Activated CD8-positive, alpha-beta memory T cell treated with anti-CD3 and anti-CD28 coated beads, Interleukin-2, amount 50 U/mL, for 1 hour (primary cell): ENCODE results near the gene PAX8.
"Not testable (repeated sequence)": the region's sequence is repeated elsewhere in the genome, so short reads cannot be mapped to it uniquely, and the experiment has no call there.

ENCODE experiments used
- DNase-seq: peaks from one replicate; pipeline ENCODE4 v3.0.0-alpha.2; 2020; ENCODE audit errors: extremely low read depth

Gene PAX8

DNA sequence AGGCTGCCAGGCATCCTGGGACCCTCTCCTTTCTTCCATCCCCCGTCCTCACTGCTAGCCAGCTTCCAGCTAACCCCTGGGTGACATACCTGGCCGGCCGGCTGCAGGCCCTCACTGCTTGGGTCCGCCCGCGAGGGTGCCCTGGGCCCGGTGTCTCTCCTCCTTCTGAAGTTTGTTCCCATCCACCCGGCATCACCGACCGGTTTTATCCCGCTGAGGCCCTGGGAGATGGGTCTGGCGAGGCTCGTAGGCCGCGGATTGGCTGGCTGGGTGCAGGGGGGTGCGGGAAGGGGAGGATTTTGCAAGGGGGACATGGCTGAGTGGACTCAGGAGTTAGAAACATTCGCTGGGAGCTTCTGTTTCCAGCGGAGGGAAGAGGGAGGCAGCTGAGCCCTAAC lies at the start of gene PAX8:
PAX8 (minus strand) TSS at position 180 of the 398 bp plus-strand sequence. CDS start 527 bp downstream, outside the sequence.
- no peak for DNase-seq

DNA sequence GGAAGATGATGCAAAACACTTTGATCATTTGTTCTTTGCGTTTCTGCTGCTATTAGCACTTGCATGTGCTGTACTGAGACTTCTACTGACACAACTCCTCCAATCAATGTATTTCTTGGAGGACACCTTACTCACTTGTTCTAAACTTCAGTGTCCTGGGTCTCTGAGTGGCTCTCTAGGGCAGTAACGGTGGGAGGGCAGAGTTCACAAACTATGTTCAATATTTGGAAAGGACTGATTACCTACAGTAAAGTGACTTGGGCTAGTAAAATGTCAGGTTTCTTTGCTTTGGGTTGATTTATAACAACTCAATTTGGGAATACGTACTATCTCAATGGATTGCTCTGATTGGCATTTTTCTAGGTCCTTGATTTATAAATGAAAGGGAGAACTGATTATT lies 49.3 kb upstream of the PAX8 start:
- no peak for DNase-seq

DNA sequence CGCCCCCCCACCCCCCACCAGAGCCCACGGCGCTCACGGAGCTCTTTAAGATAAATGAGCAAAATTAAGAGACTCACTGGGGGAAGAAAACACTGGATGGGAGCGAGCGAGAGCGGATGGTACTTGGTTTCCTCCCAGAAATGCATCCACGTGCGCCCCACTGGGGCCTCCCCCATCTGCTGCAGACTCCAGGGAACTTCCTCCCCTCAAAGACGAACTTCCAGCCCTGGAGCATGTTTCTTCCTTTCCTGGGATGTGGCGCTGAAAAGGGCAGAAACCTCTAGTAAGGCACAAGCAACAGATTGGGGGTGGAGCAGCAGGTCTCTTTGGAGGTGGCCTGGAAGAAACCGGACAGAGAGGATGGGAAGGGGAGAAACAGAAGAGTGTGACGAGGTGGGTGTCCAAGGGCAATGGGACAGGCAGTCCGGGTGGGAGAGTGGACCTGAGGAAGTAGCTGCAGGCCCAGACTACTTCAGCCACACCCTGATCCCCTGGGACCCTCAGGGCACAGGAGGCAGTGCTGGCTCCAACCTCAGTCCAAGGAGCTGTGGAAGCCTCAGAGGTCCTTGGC lies 46.5 kb upstream of the PAX8 start:
- DNase-seq: not testable (repeated sequence)

DNA sequence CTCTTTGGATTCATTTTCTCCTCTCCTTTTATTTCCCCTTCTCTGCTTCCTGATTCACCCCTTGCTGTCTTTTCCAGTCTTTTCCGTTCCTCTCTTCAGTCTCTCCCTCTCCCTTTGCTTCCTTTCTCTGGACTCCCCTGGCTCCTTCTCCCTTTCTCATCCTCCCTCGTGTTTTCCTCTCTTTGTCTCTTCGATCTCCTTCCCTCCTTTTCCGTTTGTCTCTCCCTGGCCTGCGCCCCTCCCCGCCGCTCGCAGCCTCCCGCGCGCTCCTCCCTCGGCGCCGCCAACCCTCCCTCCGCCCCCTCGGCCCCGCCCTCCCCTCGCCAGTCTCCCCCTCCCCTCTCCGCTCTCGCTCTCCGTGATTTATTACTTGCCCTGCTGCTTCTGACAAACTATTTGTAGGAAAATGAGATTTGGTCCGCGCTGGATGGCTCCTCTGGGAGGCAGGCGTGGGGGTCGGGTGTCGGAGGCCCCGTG lies 46.0 kb upstream of the PAX8 start:
- DNase-seq: peak; percentile 11

DNA sequence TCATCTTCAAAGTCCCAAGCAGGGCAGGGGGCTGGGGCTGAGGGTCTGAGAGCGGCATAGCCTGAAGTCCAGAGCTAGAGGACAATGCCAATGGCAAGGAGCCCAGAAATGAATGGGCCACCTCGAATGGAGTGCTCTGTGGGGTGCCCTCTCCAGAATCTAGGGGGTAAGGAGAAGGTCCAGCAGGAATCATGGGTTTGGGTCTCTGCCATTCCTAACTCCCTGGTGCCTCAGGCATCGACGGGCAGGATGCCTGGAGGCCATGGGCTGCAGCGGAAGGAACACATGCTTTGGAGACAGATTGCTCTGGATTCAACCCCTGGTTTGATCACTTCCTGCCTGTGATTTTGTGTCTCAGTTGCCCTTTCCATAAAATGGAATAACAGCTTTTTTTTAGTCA lies 44.4 kb upstream of the PAX8 start:
- DNase-seq: not testable (repeated sequence)

DNA sequence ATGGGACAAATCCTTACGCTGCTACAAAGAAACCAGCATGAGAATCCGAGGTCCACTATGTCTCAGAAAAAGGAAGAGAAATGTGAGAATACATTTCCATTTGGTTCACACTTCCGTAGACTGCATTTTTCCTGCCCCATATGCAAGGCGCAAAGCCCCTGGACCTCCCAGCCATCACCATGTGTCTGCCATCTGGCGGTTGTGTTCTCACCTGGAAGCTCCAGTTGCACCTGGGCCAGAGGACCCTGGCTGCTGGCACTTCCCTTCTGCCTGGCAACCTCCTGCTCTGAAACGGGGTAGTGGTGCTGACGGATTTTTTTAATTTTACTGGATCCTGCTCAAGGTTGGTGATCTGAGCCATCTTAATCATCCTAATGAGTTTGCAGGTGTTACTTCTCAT lies 41.4 kb upstream of the PAX8 start:
- not testable (repeated sequence) for DNase-seq

DNA sequence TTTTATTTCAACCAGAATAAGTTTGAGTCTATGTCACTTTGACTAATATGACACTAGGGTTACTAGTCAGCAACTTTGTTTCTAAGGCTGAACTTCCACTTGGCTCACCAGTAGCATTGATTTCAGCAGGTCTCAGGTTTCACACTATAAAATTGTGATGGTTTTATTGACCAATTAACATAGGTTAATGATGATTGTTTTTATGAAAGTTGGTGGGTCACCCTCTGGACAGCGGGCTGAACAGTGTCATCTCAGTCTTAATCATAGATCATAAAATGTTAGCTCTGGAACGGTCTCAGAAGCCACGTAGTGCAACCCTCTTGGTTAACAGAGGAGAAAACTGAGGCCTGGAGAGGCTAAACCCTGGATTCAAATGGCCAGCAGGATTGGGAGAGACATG lies 40.2 kb upstream of the PAX8 start:
- not testable (repeated sequence) for DNase-seq

DNA sequence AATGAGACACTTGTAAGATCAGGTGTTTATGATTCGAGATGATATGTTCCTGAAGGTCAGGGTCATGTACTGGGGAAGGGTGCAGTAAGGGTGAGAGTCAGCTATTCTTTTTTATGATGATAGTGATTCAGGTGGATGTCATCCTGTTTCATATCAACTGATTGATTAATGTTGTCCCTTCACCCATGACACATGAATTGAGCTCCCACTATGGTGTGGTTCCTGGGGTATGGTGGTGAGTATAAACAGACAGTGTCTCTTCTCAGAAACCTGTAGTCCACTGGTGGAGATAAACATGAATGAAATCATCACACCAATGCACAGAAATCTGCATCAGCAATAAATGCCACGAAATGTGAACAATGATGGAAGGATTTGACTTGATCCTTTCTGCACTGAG lies 37.4 kb upstream of the PAX8 start:
- DNase-seq: no peak

DNA sequence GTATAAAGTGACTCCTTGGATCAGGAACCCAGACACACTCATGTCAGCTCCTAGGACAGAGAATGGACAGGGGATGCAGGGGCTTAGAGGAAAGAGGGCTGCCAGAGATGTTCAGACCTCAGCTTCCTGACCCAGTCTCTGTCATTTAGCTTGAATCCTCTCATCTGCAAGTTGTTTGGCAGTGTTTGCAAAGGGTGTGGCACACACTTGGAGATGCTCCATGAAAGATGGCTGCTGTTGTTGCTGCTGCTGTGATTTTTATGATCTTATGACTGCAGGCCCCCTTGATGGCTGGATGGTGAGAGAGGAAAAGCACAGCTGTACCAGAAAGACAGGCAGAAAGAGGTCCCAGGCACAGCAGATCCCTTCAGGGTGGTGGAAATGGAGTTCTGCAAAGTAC lies 35.9 kb upstream of the PAX8 start:
- not testable (repeated sequence) for DNase-seq

DNA sequence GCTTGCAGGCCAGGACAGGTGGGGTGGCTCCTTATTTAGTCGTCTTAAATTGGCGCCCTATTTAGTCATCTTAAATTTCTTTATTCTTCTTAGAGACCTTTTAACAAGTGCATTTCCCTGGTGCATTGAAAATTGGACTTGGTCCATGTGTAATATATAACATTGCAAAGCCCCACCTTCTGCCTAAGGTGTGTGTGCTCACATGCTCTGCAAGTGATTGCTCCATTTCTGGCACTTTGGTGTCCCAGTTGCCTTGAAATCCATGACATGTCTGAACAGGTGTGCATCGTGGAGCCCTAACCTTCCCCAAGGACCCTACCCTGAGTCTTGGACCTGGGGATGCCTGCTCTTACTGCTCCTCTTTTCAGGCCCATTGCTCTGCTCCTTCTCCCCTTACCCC lies 35.5 kb upstream of the PAX8 start:
- not testable (repeated sequence) for DNase-seq

DNA sequence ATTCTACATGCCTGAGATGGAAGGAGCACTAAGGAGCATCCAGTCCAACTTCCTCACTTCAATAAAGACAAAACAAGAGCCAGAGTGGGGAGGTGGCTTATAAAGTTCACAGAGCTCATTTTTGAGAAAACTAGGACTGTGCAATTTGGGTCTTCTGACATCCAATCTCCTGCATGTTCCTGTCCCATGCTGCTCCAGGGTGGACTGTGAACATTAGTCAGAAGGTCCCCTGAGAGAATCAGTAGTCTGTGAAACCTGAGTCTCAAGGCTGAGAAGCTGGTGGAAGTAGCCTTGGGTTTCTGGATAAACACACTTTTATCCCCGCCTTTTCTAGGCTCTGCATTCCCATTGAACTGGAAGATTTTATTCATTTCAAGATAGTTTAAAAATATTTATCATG lies 33.1 kb upstream of the PAX8 start:
- not testable (repeated sequence) for DNase-seq

DNA sequence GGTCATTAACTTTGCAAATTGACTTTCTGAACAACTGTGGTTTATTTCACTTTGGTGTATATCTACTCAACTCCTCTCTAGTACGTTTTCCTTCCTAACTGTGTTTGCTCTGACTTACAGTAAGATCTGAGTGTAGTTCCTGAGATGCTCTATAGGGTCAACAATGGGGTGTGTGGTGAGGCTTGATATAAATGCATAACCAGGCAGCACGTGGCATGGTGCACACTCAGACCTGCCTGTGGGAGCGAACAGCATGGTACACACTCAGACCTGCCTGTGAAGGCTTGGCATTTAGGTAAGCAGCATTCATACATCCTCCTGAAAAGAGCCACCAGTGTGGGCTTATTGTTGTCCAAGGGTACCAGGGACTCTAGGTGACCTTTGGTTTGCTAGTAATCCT lies 32.5 kb upstream of the PAX8 start:
- DNase-seq: not testable (repeated sequence)

DNA sequence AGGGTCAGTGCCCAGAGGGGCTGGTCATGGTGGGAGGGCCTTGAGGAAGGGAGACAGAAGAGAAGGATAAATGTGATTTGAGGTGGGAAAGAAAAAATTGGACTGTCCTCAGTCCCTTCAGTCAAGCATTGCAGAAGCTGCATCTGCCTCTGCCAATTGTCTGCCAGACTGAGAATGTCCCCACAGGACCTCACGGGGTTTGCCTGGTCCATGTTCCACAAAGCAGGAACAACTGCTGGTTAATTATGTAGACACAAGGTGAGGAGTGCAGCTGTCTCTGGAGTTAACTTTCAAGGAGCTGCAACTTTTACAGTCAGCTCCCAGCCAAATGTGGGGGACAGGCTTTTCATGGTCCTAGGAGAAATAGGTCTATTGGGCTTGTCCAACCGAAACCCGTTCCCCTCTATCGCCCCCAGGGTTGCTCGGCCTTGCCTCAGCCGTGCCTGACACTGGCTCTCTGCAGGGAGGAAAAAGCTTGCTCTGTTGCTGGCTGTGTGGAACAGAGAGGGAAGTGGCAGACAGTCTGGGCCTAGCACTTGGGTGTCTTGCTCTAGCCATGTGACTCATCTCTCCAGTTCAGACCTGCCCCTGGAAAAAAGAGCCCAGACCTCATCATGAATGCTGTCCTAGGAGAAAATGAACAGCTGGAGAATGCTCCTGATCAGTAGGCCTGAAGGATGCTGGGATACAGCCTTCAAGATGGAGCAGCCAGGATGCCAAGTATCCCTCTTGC lies 31.1 kb upstream of the PAX8 start:
- no peak for DNase-seq

DNA sequence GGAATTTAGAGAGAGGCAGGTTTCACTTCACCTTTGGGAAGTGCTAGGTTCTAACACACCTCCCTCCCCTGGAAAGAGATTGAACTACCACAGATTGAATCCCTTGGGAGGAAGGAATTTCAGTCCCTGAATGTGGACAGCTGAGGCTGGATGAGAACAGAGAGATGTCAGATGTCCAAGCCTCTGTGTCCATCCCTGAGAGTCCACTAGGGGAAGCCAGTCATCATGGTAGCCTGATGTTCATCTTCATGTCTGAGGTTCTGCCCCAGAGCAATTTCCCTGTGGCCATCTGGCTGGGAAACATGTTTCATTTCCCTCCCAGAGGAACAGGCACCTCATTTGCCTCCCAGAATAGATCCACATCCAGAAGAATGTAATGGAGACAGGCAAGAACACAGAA lies 30.1 kb upstream of the PAX8 start:
- not testable (repeated sequence) for DNase-seq

DNA sequence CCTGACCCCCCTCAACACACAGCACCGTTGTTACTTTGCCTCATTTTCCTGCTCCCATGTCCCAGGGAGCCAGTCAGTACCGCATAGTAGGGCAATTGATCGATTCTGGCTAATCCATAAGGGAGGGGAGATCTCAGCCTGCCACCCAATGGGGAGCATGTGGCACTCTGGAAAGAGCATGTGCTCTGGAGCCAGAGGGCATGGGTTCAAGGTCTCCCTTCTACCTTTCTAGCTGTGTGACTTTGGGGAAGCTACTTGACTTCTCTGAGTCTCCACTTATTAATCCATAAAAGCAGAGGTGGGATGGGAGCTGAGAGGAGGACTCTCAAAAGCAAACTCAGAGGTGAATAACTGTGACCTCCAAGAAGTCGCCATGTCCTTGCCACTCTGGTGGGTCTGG lies 27.5 kb upstream of the PAX8 start:
- DNase-seq: not testable (repeated sequence)

DNA sequence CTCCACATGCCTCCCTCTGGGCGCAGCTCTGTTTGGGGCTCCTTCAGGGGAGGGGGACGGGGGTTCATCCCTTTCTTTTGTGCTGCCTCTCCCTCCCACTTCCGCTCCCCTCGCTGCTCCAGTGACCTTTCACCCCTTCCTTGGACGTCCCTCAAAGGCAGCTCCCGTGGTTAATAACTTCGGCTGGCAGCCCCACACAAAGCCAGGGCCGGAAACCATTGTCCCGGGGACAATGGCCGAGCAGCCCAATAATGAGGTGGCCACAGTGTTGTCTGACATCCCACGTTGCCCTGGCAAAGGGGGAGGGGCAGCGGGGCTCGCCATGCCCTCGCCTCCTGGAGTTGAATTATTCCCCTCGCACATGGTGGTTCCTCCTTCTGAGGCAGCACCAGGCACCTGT lies 27.0 kb upstream of the PAX8 start:
- DNase-seq: not testable (repeated sequence)

DNA sequence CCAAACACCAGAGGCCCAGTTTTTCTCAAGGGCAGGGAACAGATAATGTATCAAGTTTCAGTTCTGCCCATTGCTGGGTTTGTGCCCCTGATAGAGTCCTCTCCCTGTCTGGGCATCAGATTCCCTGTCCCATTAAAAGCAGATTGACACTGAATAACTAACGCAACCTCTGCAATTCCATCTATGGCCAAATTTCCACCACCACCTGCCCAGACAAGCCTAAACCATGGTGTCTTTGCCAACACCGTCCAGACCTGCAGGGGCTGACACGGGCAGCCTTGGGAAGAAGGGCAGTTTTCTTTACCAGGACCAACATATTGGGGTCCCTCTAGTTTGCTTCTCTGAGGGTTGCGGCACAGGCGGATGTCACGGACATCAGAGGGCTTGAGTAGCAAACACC lies 26.4 kb upstream of the PAX8 start:
- no peak for DNase-seq

DNA sequence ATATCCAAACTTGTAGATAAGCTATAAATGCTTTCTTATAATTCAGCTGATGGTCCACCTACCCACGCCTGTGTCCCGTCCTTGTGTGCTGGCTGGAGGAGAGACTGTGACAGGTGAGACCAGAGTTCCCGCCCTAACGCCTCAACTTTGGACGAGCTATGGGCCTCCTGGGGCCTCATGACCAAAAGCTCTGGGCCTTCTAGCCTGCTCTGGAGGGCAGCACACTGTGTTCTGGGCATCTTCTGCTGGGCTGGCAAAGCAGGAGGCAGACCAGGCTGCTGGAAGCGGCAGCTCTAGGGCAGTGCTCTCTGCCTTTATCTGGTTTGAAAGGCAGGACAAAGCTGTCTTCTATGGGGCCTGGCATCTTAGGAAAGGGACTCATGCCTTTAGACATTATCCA lies 26.0 kb upstream of the PAX8 start:
- no peak for DNase-seq

DNA sequence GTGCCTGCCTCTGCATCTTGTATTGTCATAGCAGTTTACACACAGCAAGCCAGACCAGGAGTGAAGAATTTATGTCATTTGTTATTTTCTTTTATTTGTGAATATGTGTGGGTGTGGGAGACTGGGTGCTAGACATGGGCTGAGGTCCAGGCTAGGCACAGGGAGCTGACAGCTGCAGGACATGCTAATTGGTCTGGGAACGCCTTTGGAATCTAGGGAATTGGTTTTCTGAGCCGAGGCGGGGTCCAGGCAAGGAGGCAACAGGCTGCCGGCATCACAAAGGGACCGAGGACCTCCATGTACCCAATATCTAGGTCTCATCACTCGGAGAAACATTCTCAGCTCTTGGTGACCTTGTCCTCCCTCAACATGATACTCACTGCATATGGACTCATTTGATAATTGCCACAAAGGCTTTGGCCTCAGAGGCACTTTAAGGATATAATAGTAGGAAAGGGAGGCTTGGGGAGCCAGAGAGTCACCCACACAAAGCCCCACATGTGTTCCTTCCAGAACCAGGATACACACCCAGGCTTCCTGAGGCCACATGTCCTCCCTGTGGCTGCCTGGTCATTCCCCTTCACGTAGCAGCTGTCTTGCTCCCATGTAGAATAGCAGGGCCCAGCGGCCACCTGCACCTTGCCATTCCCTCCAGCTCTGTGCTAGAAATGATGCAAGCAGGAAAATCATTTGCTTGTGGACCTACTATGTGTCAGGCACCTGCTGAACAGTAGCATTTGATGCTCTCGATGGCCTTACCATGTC lies 23.7 kb upstream of the PAX8 start:
- not testable (repeated sequence) for DNase-seq

DNA sequence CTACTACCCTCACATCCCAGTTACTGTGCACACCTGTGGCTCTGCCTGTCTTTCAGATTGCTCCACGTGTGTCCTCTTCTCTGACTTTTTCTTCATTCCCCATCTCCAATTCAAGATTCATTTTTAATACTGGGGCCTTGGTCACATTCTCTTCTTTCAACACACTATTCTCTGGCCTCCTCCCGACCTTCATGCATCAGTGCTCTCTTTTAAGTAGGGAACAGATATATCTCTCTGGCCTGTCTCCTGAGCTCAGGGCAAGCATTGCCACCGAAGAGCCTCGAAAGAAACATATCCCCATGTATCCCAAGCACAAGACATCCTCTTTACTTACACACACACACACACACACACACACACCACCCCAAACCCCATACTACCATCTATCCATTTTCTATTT lies 21.6 kb upstream of the PAX8 start:
- no peak for DNase-seq

DNA sequence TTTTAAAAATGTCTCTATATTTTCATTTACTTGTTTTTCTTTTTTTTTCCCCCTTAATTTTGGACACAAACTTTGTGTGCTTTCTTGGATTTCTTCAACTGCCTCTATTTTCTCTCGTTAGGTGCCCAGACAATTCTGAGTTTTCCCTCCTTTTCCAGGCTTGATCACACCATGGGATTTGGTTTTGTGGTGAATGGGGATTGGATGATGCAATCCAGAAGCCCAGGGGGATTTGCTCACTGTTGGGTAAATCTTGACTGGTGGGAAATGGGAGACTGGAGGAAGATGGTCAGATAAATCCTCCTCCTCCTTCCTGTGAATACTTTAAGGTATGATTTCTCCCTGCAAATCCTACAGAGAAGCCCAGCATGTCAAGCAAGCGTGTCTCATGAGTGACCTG lies 19.5 kb upstream of the PAX8 start:
- DNase-seq: no peak

DNA sequence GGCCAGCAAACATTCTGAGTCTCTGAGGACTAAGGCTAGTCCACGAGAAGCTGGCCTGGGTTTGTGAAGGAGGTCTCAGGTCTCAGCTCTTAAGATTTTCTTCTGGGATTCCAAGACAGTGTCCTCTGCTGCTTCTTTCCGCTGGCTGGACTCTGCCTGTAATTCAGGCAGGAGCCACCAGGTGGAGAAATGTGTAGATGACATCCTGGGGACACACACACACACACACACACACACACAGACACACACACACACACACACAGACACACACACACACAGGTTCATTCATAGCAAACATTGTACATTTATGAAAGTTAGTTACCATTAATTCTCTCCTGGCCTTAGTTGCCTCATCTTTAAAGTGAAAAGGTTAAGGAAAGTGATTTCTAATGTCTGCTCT lies 18.9 kb upstream of the PAX8 start:
- not testable (repeated sequence) for DNase-seq

DNA sequence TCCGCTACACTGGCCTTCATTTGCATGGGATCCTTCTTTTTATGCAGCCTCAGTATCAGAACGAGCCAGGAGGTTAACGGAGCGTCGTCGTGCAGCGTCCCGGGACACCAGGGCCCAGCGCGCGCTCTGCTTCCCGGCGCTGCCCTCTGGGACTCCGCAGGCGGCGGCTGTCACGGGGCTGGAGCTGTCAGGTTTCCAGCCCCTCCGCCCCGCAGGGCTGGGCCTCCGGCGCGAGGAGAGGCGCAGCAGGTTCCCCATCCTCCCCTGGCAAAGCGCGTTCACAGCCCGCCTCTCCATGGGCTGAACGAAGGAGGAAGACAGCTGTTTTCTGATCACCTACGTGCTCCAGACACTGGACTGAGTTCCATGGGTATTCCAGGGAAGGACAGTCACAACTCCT lies 12.5 kb upstream of the PAX8 start:
- DNase-seq: no peak
